GM18520 (cell line): ENCODE measurements around the gene CCSER1.
A peak's percentile ranks its signal among the peaks of the same experiment; 100 is the strongest.
"Not testable (repeated sequence)": the region's sequence is repeated elsewhere in the genome, so short reads cannot be mapped to it uniquely, and the experiment has no call there.

Experiments used
- ATAC-seq: cut with Tn5 transposase; IDR thresholded peaks from one replicate; pipeline ENCODE4 v1.9.1; 2021; ENCODE audit not compliant: unreplicated experiment

Gene CCSER1

GRCh38 chr4:90281541-90282355 is 154.6 kb downstream of the CCSER1 start:
- ATAC-seq: no peak

GRCh38 chr4:90290345-90290744 is 163.2 kb downstream of the CCSER1 start:
- no peak for ATAC-seq

GRCh38 chr4:90292438-90292837 is 165.2 kb downstream of the CCSER1 start:
- no peak for ATAC-seq

- no peak for ATAC-seq
Observed at GRCh38 chr4:90293320-90293719, 166.1 kb downstream of the CCSER1 start.

- no peak for ATAC-seq
Observed at GRCh38 chr4:90299373-90299772, 172.2 kb downstream of the CCSER1 start.

- ATAC-seq: peak; percentile 46
Observed at GRCh38 chr4:90306810-90307209, 179.6 kb downstream of the CCSER1 start.

GRCh38 chr4:90317140-90317539 is 189.9 kb downstream of the CCSER1 start:
- not testable (repeated sequence) for ATAC-seq

GRCh38 chr4:90317785-90318184 is 190.6 kb downstream of the CCSER1 start:
- no peak for ATAC-seq

GRCh38 chr4:90318193-90318592 is 191.0 kb downstream of the CCSER1 start:
- no peak for ATAC-seq

- ATAC-seq: no peak
Observed at GRCh38 chr4:90328558-90328957, 201.4 kb downstream of the CCSER1 start.

GRCh38 chr4:90330546-90330945 is 203.4 kb downstream of the CCSER1 start:
- no peak for ATAC-seq

- no peak for ATAC-seq
Observed at GRCh38 chr4:90345549-90346215, 218.5 kb downstream of the CCSER1 start.

GRCh38 chr4:90349636-90350035 is 222.4 kb downstream of the CCSER1 start:
- no peak for ATAC-seq

- no peak for ATAC-seq
Observed at GRCh38 chr4:90357117-90357710, 230.0 kb downstream of the CCSER1 start.

- no peak for ATAC-seq
Observed at GRCh38 chr4:90375081-90375480, 247.9 kb downstream of the CCSER1 start.

GRCh38 chr4:90393215-90393614 is 266.0 kb downstream of the CCSER1 start:
- ATAC-seq: no peak

GRCh38 chr4:90403781-90404180 is 276.6 kb downstream of the CCSER1 start:
- ATAC-seq: no peak

GRCh38 chr4:90407897-90408296 is 280.7 kb downstream of the CCSER1 start:
- ATAC-seq: not testable (repeated sequence)

- not testable (repeated sequence) for ATAC-seq
Observed at GRCh38 chr4:90412786-90413185, 285.6 kb downstream of the CCSER1 start.

- ATAC-seq: no peak
Observed at GRCh38 chr4:90415116-90415515, 287.9 kb downstream of the CCSER1 start.

GRCh38 chr4:90419124-90419711 is 292.0 kb downstream of the CCSER1 start:
- peak; percentile 80 for ATAC-seq

- ATAC-seq: no peak
Observed at GRCh38 chr4:90421161-90421560, 294.0 kb downstream of the CCSER1 start.
